ENCODE measurements around the gene KRT1. TPM values are rescaled to one million over a fixed set of nuclear protein-coding genes. Genes with fewer than 3 reads are reported as not detected.

KRT1 gene
- total RNA-seq, 1 experiment from 2014 or later = not detected

- no TSS peak for BruUV-seq (replicated peaks)
- Mint-ChIP-seq H3K36me3 (ENCODE audit: insufficient read depth, unreplicated experiment) (no peaks in the 10 kb centered on the region), H3K27me3 (ENCODE audit: unreplicated experiment) (peaks cover 84% of the 10 kb centered on the region), H3K27ac (ENCODE audit: unreplicated experiment) (no peak overlapping the region), H3K4me3 (ENCODE audit: low read depth, unreplicated experiment) (no peak overlapping the region), H3K4me1 (ENCODE audit: low read depth, unreplicated experiment) (no peaks in the 10 kb centered on the region), H3K9me3 (ENCODE audit: low read depth, unreplicated experiment) (no peaks in the 10 kb centered on the region)
- CTCF ChIA-PET = no interaction called here
- intact Hi-C loops (cut with micrococcal nuclease; ENCODE audit: unreplicated experiment) = no loop called here
- no peak for TF ChIP-seq CTCF (IDR thresholded peaks at IDR 0.05; ENCODE audit: unreplicated experiment)
- no peak for DNase-seq
Observed at GRCh38 chr12:52631264-52631663, 48.9 kb downstream of the KRT1 start.

GRCh38 chr12:52630599-52631200 lies 49.5 kb downstream of the KRT1 start:
- no peak for DNase-seq
- Mint-ChIP-seq H3K36me3 (ENCODE audit: insufficient read depth, unreplicated experiment) (no peaks in the 10 kb centered on the region), H3K4me3 (ENCODE audit: low read depth, unreplicated experiment) (no peak overlapping the region), H3K27ac (ENCODE audit: unreplicated experiment) (no peak overlapping the region), H3K4me1 (ENCODE audit: low read depth, unreplicated experiment) (no peaks in the 10 kb centered on the region), H3K9me3 (ENCODE audit: low read depth, unreplicated experiment) (no peaks in the 10 kb centered on the region), H3K27me3 (ENCODE audit: unreplicated experiment) (peaks cover 86% of the 10 kb centered on the region)
- CTCF ChIA-PET = no interaction called here
- TF ChIP-seq CTCF (IDR thresholded peaks at IDR 0.05; ENCODE audit: unreplicated experiment) = no peak
- intact Hi-C loops (cut with micrococcal nuclease; ENCODE audit: unreplicated experiment) = no loop called here
- BruUV-seq (replicated peaks) = no TSS peak

- Mint-ChIP-seq H3K36me3 (ENCODE audit: insufficient read depth, unreplicated experiment) (no peaks in the 10 kb centered on the region), H3K27ac (ENCODE audit: unreplicated experiment) (no peak overlapping the region), H3K4me1 (ENCODE audit: low read depth, unreplicated experiment) (no peaks in the 10 kb centered on the region), H3K9me3 (ENCODE audit: low read depth, unreplicated experiment) (no peaks in the 10 kb centered on the region), H3K4me3 (ENCODE audit: low read depth, unreplicated experiment) (no peak overlapping the region), H3K27me3 (ENCODE audit: unreplicated experiment) (peaks cover 93% of the 10 kb centered on the region)
- DNase-seq = no peak
- intact Hi-C loops (cut with micrococcal nuclease; ENCODE audit: unreplicated experiment) = no loop called here
- no TSS peak for BruUV-seq (replicated peaks)
- CTCF ChIA-PET = no interaction called here
- no peak for TF ChIP-seq CTCF (IDR thresholded peaks at IDR 0.05; ENCODE audit: unreplicated experiment)
Observed at GRCh38 chr12:52630008-52630500, 50.2 kb downstream of the KRT1 start.

- H3K4me3 Mint-ChIP-seq (ENCODE audit: low read depth, unreplicated experiment) = no peak overlapping the region
- H3K4me1 Mint-ChIP-seq (ENCODE audit: low read depth, unreplicated experiment) = no peaks in the 10 kb centered on the region
- no peak for DNase-seq
- no peak overlapping the region for H3K27ac Mint-ChIP-seq (ENCODE audit: unreplicated experiment)
- H3K9me3 Mint-ChIP-seq (ENCODE audit: low read depth, unreplicated experiment) = no peaks in the 10 kb centered on the region
- H3K36me3 Mint-ChIP-seq (ENCODE audit: insufficient read depth, unreplicated experiment) = no peaks in the 10 kb centered on the region
- intact Hi-C loops (cut with micrococcal nuclease; ENCODE audit: unreplicated experiment) = no loop called here
- peaks cover 95% of the 10 kb centered on the region for H3K27me3 Mint-ChIP-seq (ENCODE audit: unreplicated experiment)
- CTCF ChIA-PET = no interaction called here
- no peak for TF ChIP-seq CTCF (IDR thresholded peaks at IDR 0.05; ENCODE audit: unreplicated experiment)
- no TSS peak for BruUV-seq (replicated peaks)
Observed at GRCh38 chr12:52629281-52630007, 50.8 kb downstream of the KRT1 start.
